GM23248 (cell line): Measurements from ENCODE around the gene RRP36. TPM values are rescaled to one million over a fixed set of nuclear protein-coding genes. Genes with fewer than 3 reads are reported as not detected.

Experiments
- DNase-seq: peaks from one replicate; pipeline ENCODE4 v3.0.0-alpha.2; 2015
- H2AFZ ChIP-seq: fragments of 200-600 bp; sonication (generic); 2 replicates; pipeline ENCODE4 v1.6.1; 2016; ENCODE audit warnings: antibody characterized with exemption
- H3F3A ChIP-seq: fragments of 200-600 bp; sonication (generic); 2 replicates; pipeline ENCODE4 v1.6.1; 2016; ENCODE audit warnings: mild to moderate bottlenecking, antibody characterized with exemption, mixed run types; ENCODE audit not compliant: insufficient read depth
- H3K27ac ChIP-seq: fragments of 200-600 bp; sonication (generic); 2 replicates; pipeline ENCODE4 v1.5.1; 2016; ENCODE audit warnings: mild to moderate bottlenecking
- H3K27me3 ChIP-seq: fragments of 200-600 bp; sonication (generic); replicated peaks from 2 replicates; pipeline ENCODE4 v1.6.1; 2016; ENCODE audit warnings: mild to moderate bottlenecking; ENCODE audit not compliant: insufficient read depth
- H3K36me3 ChIP-seq: fragments of 200-600 bp; sonication (generic); 2 replicates; pipeline ENCODE4 v1.6.1; 2016; ENCODE audit warnings: low read depth, mild to moderate bottlenecking
- H3K4me1 ChIP-seq: fragments of 200-600 bp; sonication (generic); 2 replicates; pipeline ENCODE4 v1.6.1; 2016; ENCODE audit warnings: mild to moderate bottlenecking; ENCODE audit not compliant: insufficient read depth
- H3K4me2 ChIP-seq: fragments of 200-600 bp; sonication (generic); one replicate; pipeline ENCODE4 v1.6.1; 2016; ENCODE audit warnings: mild to moderate bottlenecking; ENCODE audit not compliant: unreplicated experiment
- H3K4me3 ChIP-seq: fragments of 200-600 bp; sonication (generic); 2 replicates; pipeline ENCODE4 v1.5.1; 2016; ENCODE audit warnings: mild to moderate bottlenecking
- H3K79me2 ChIP-seq: fragments of 200-600 bp; sonication (generic); 2 replicates; pipeline ENCODE4 v1.6.1; 2016; ENCODE audit warnings: mild to moderate bottlenecking; ENCODE audit not compliant: insufficient read depth
- H3K9ac ChIP-seq: fragments of 200-600 bp; sonication (generic); 2 replicates; pipeline ENCODE4 v1.6.1; 2016; ENCODE audit warnings: mild to moderate bottlenecking
- H3K9me2 ChIP-seq: fragments of 200-600 bp; sonication (generic); 2 replicates; pipeline ENCODE4 v1.6.1; 2016; ENCODE audit warnings: mixed run types, mild to moderate bottlenecking, moderate library complexity; ENCODE audit not compliant: insufficient read depth
- H3K9me3 ChIP-seq: fragments of 200-600 bp; sonication (generic); one replicate; pipeline ENCODE4 v1.6.1; 2017; ENCODE audit warnings: low read depth
- H4K20me1 ChIP-seq: fragments of 200-600 bp; sonication (generic); 2 replicates; pipeline ENCODE4 v1.6.0; 2016; ENCODE audit not compliant: insufficient read depth
- EZH2 ChIP-seq: fragments of 200-600 bp; sonication (generic); IDR thresholded peaks from 2 replicates; pipeline ENCODE4 v1.6.1; 2018; ENCODE audit warnings: antibody characterized with exemption, mild to moderate bottlenecking; ENCODE audit not compliant: insufficient read depth, poor library complexity, severe bottlenecking
- EZH2phosphoT487 ChIP-seq: fragments of 200-600 bp; sonication (generic); IDR thresholded peaks from 2 replicates; pipeline ENCODE4 v1.6.1; 2018; ENCODE audit warnings: antibody characterized with exemption, moderate library complexity, mild to moderate bottlenecking, low read depth; ENCODE audit not compliant: insufficient read depth
- WGBS, 2 experiments: methylation state at CpG; one replicate each; pipeline ENCODE4 v1.1.6; 2015 to 2017; ENCODE audit warnings: low lambda C conversion rate in 2 of 2, low coverage in 1 of 2; ENCODE audit errors: missing lambda C conversion rate in 2 of 2; 5-methylcytosine and 5-hydroxymethylcytosine counted together
- in situ Hi-C: fragments of 300-500 bp; cut with MboI; formaldehyde crosslinking; loops from 2 replicates; pipeline ENCODE4 v1.15.0; 2020
- polyA plus RNA-seq: library from polyadenylated mRNA; unstranded; fragments of >200 nt; fragmentation: Nextera tagmentation; extraction: Ambion mirVana; gene quantifications from 2 replicates; pipeline ENCODE4 v1.2.1, GENCODE V29; 2016
- total RNA-seq: library from RNA; depleted of rRNA; stranded (reverse); fragments of >200 nt; shearing (Covaris generic); gene quantifications from 2 replicates; pipeline ENCODE4 v1.2.3, GENCODE V29; 2014

RRP36 gene
- total and polyA plus RNA-seq, 2 experiments from 2014 or later: 58.3 to 74.3 TPM

DNA sequence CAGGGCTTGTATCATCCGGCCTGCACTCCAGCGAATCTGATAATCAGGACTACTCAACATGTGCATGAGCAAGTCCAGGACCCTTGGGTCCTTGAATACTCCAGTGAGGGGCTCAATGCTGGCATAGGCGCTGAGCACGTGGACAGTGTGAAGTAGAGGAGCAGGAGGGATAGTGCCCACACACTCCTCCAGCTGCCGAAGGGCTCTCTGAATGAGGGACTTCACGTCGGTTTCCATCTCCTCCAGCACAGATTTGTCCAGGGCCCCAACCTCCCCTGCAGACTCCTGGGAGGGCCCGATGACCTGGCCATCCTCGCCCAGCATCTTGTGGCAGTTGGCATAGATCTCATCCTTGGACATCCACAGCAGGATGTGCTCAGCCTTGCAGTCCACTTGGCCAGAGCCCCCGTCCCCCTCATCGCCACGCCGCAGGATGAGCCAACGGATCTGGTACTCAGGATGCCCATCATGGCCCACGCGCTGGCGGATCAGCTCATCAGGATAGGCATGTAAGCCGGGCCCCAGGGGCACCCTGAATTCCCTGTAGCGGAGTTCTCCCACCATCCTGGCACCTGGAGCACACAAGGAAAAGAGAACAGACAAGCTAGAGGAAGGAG lies 30.9 kb downstream of the RRP36 start:
- peaks cover 42% of the 10 kb centered on the region for H3K79me2 ChIP-seq
- peak overlapping the region; percentile 99 for H3K9ac ChIP-seq
- WGBS, 2 experiments: 82 to 83% methylated on average over 19 of the region's 19 CpGs
- peaks cover 16% of the 10 kb centered on the region; the same call in 1 of the 2 replicates for H3K36me3 ChIP-seq
- in situ Hi-C loops: no loop called here
- no peaks in the 10 kb centered on the region for H3K9me2 ChIP-seq
- no peak overlapping the region for H2AFZ ChIP-seq
- TF ChIP-seq EZH2 (no peak), EZH2phosphoT487 (no peak)
- H3K27ac ChIP-seq: peak overlapping the region; percentile 93
- no peaks in the 10 kb centered on the region for H3F3A ChIP-seq
- H3K9me3 ChIP-seq: no peaks in the 10 kb centered on the region
- H3K4me3 ChIP-seq: peak overlapping the region; percentile 93
- no peaks in the 10 kb centered on the region for H4K20me1 ChIP-seq
- no peak for DNase-seq
- no peaks in the 10 kb centered on the region for H3K27me3 ChIP-seq
- peaks cover 24% of the 10 kb centered on the region for H3K4me1 ChIP-seq
- peak overlapping the region; percentile 99 for H3K4me2 ChIP-seq

DNA sequence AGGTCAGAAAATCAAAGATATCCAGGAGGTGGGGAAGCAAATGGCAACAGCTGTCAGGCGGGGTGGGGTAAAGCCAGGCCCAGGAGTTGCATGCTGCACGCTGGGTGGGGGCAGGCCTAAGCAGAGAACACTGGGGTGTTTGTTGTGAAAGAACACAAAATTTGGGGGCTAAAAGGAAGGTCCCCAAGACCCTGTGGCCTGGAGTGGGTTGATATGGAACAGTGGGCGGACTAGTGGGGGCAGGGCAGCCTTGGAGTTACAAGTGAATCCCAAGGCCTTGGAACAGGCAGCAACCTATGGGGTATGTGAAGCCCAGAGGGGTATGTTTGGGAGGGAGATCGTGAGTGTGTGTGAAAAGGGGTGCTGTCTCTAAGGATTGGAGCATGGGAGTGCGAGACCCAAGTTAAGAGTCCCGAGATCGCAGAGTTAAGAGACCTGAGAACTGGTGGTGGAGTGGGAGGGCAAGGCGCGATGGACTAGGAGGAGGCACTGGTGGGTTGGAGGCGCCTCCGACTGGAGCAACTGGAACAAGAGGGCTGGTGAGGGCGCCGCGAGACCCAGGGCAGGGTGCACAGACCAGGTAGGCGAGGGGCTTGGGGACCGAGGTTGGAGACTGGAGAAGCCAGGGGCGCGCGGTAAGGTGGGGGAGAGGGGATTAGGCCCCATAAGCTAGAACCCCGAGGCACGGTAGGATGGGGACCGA lies 31.6 kb downstream of the RRP36 start:
- TF ChIP-seq EZH2 (no peak), EZH2phosphoT487 (no peak)
- no peaks in the 10 kb centered on the region for H3K9me2 ChIP-seq
- peak; percentile 67 for DNase-seq
- peaks cover 24% of the 10 kb centered on the region for H3K4me1 ChIP-seq
- no peaks in the 10 kb centered on the region for H3F3A ChIP-seq
- peak overlapping the region; percentile 93 for H3K4me3 ChIP-seq
- WGBS, 2 experiments: 9 to 13% methylated on average over 22 of the region's 22 CpGs
- H3K79me2 ChIP-seq: peaks cover 48% of the 10 kb centered on the region
- no peaks in the 10 kb centered on the region for H3K9me3 ChIP-seq
- H2AFZ ChIP-seq: peak overlapping the region; percentile 21; the same call in 1 of the 2 replicates
- in situ Hi-C loops: no loop called here
- no peaks in the 10 kb centered on the region for H4K20me1 ChIP-seq
- H3K27ac ChIP-seq: peak overlapping the region; percentile 93
- peak overlapping the region; percentile 99 for H3K4me2 ChIP-seq
- H3K27me3 ChIP-seq: no peaks in the 10 kb centered on the region
- H3K36me3 ChIP-seq: peaks cover 15% of the 10 kb centered on the region
- H3K9ac ChIP-seq: peak overlapping the region; percentile 99

DNA sequence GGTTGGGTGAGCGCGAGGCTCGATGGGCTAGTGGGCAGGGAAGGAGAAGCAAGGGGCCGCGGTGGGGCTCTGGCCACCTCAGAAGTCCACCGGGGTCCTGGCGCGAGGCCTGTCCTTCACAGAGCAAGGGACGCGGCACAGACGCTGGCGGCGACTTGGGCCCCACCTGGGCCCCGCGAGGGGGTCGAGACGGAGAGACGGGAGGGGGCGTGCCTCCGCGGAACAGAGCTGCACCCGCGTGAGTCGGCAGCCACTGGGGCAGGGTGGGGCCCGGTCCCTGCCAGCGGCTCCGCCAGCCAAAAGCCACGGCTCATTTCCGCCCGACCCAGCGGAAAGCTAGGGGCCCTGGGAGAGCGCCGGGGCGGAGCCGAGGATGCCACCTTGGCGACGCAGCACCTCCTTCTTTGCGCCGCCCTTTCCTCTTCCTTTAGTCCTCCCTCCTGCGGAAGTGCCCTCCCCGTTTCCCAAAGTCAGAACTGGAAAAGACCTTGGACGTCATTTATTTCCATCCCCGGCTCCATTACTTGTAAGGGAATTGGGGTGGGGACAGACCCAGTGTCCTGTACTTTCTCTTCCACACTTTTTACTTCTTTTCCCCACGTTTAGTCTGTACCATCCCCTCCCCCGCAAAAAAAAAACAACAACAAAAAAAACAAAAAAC lies 32.3 kb downstream of the RRP36 start, which contains the start of gene CUL7:
CUL7 (minus strand) TSS at position 307 of the 661 bp plus-strand sequence. CDS start 1,063 bp downstream, outside the sequence.
- peak within 1 kb of the TSS; percentile 99 for H3K4me2 ChIP-seq
- peak within 1 kb of the TSS; percentile 99 for H3K9ac ChIP-seq
- 2 to 4% methylated on average over 32 to 43 of the region's 45 CpGs for WGBS, 2 experiments
- peak within 1 kb of the TSS; percentile 93 for H3K27ac ChIP-seq
- in situ Hi-C loops: no loop called here
- peaks cover 10% of the 10 kb centered on the region for H3K36me3 ChIP-seq
- H3K27me3 ChIP-seq: no peaks in the 10 kb centered on the region
- H2AFZ ChIP-seq: peak within 1 kb of the TSS; percentile 63
- H3K9me2 ChIP-seq: no peaks in the 10 kb centered on the region
- no peaks in the 10 kb centered on the region for H3F3A ChIP-seq
- peaks cover 55% of the 10 kb centered on the region for H3K79me2 ChIP-seq
- TF ChIP-seq EZH2phosphoT487 (no peak), EZH2 (no peak)
- peaks cover 29% of the 10 kb centered on the region for H3K4me1 ChIP-seq
- H3K4me3 ChIP-seq: peak within 1 kb of the TSS; percentile 93
- H3K9me3 ChIP-seq: no peaks in the 10 kb centered on the region
- peak; percentile 99 for DNase-seq
- no peaks in the 10 kb centered on the region for H4K20me1 ChIP-seq

DNA sequence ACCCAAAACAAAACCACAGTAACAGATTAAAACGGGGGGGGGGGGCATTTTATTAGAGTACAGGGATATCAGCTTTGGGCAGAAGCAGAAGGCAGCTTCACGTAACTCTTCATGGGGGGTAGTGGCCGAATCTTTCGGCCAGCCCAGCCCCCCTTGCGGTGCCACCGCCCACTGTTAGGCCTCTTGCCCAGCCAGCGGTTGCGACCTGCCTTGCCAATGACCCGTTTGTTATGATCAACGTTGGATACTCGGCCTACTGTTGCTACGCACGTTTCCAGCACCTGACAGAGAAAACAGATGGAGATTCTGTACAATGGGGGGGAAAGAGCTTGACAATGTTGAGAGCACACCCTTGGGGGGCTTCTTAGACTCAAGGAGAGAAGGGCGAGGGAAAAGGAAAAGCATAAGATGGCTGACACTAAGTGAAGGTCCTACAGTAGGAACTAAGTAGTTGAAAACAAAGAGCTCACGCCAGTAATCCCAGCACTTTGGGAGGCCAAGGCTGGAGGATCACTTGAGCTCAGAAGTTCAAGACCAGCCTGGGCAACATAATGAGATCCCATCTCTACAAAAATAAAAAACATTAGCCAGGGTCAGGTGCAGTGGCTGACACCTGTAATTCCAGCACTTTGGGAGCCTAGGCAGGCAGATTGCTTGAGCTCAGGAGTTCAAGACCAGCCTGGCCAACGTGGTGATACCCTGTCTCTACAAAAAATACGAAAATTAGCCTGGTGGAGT lies 33.0 kb downstream of the RRP36 start:
- Histone ChIP-seq H3K9me3 (no peaks in the 10 kb centered on the region), H3K4me2 (peak overlapping the region; percentile 54), H3K4me1 (peaks cover 29% of the 10 kb centered on the region), H3K9ac (peak overlapping the region; percentile 99), H3K27ac (peak overlapping the region; percentile 93), H3K27me3 (no peaks in the 10 kb centered on the region), H3K79me2 (peaks cover 61% of the 10 kb centered on the region), H3F3A (no peaks in the 10 kb centered on the region), H3K36me3 (peaks cover 4% of the 10 kb centered on the region), H3K9me2 (no peaks in the 10 kb centered on the region), H4K20me1 (no peaks in the 10 kb centered on the region), H2AFZ (peak overlapping the region; percentile 63), H3K4me3 (peak overlapping the region; percentile 93)
- peak; percentile 21 for DNase-seq
- TF ChIP-seq EZH2phosphoT487 (no peak), EZH2 (no peak)
- in situ Hi-C loops: no loop called here
- 57 to 59% methylated on average over 17 of the region's 17 CpGs for WGBS, 2 experiments
